Prostate gland (tissue), 2 donors: ENCODE measurements around the gene BRCA2.

Experiments
- CTCF ChIP-seq, 4 experiments: fragments of 200-600 bp in 2 of 4; fragments of 450-650 bp in 2 of 4; sonication (generic) in 2 of 4; IDR thresholded peaks; 1 replicate in 3 of 4; 2 replicates in 1 of 4; pipeline ENCODE4 v1.5.1; 2016 to 2019; ENCODE audit warnings: antibody characterized with exemption in 4 of 4, mild to moderate bottlenecking in 2 of 4, moderate library complexity in 2 of 4
- POLR2A ChIP-seq: fragments of 450-650 bp; IDR thresholded peaks from one replicate; pipeline ENCODE4 v1.6.1; 2016; ENCODE audit warnings: antibody characterized with exemption, mild to moderate bottlenecking
- POLR2AphosphoS5 ChIP-seq: sonication (generic); formaldehyde crosslinking; IDR thresholded peaks from one replicate; pipeline ENCODE4 v1.6.1; 2017; ENCODE audit warnings: antibody characterized with exemption

GRCh38 chr13:32315238-32316027 lies at the start of gene BRCA2, which contains the start of gene ZAR1L:
- TF ChIP-seq CTCF (IDR thresholded peaks at IDR 0.05) (peak in 1 of 4 experiments; percentile 26), POLR2A (peak; percentile 83), POLR2AphosphoS5 (peak; percentile 88)
